Psoas muscle (tissue), 8 donors: Measurements from ENCODE around the gene OASL. TPM values are rescaled to one million over a fixed set of nuclear protein-coding genes. Genes with fewer than 3 reads are reported as not detected.

ENCODE experiments used
- ATAC-seq, 4 donors: fragments of 200-7000 bp; cut with Tn5 transposase; one replicate each; pipeline ENCODE4 v1.9.1; 2020; ENCODE audit warnings: moderate library complexity in 3 of 4, mild to moderate bottlenecking in 2 of 4
- DNase-seq, 2 donors: peaks; one replicate each; pipeline ENCODE4 v3.0.0-alpha.2; 2020
- H3K27ac ChIP-seq: fragments of 200-600 bp; one replicate; pipeline ENCODE4 v1.8.0; 2022
- H3K27me3 ChIP-seq, 3 donors: fragments of 200-600 bp in 1 of 3; one replicate each; pipeline versions ENCODE4 v1.6.1 to v1.8.0; 2013 to 2022; ENCODE audit warnings: low read length in 2 of 3, mild to moderate bottlenecking in 2 of 3, moderate library complexity in 1 of 3; ENCODE audit not compliant: insufficient read depth in 3 of 3
- H3K36me3 ChIP-seq, 2 donors: fragments of 200-600 bp in 1 of 2; one replicate each; pipeline versions ENCODE4 v1.6.1 to v1.8.0; 2013 to 2022; ENCODE audit warnings: low read depth in 1 of 2, mild to moderate bottlenecking in 1 of 2, moderate library complexity in 1 of 2; ENCODE audit not compliant: insufficient read depth in 1 of 2
- H3K4me1 ChIP-seq: fragments of 200-600 bp; one replicate; pipeline ENCODE4 v1.8.0; 2022
- H3K4me3 ChIP-seq: fragments of 200-600 bp; one replicate; pipeline ENCODE4 v1.8.0; 2022; ENCODE audit warnings: mild to moderate bottlenecking
- H3K9me3 ChIP-seq: fragments of 200-600 bp; one replicate; pipeline ENCODE4 v1.8.0; 2022
- WGBS, 3 donors: extraction: QIAGEN DNeasy Blood & Tissue Kit; methylation state at CpG; one replicate each; pipeline versions ENCODE4 v1.1.6 to v1.1.7; 2013; 5-methylcytosine and 5-hydroxymethylcytosine counted together
- intact Hi-C, 2 donors: fragments of 100-400 bp; cut with DNase I; formaldehyde crosslinking; loops; one replicate each; pipeline versions ENCODE4 v1.11.0 to v1.14.2; 2022
- polyA plus RNA-seq, 3 donors: library from polyadenylated mRNA; stranded (reverse); fragments of 200-250 nt; gene quantifications; one replicate each; pipeline ENCODE4 v1.2.3, GENCODE V29; 2013
- total RNA-seq, 4 donors: library from RNA; stranded (reverse); fragmentation: NEBNext Ultra II Directional in 2 of 4; extraction: Animal tissue kit (Norgen Biotek cat#: 25700) in 2 of 4; gene quantifications; one replicate each; pipeline versions ENCODE4 v1.2.1 to v1.2.4, GENCODE V29; 2021 to 2023
- TF ChIP-seq, protein P1 (sequence below): fragments of 200-600 bp; IDR thresholded peaks from one replicate; pipeline ENCODE4 v1.8.0; 2022; ENCODE audit warnings: antibody characterized with exemption
- donor health status: healthy with polysubstance abuse.
- donor health status: DM: no; HTN: no; CAD: no; lungs with moderate emphysema.
- donor health status: Bipolar disorder and iron deficiency.
- donor health status: healthy.
- donor health status: DM: yes; HTN: yes; CAD: no.
- donor health status: DM: no; HTN: no; CAD: no.
- donor health status: DM: no; HTN: no; CAD: no.
- donor health status: DM: yes; HTN: yes; CAD: no.

The OASL gene
- total and polyA plus RNA-seq, 7 donors, result 0.15 to 0.30 (median 0.28) TPM; not detected in 1

DNA sequence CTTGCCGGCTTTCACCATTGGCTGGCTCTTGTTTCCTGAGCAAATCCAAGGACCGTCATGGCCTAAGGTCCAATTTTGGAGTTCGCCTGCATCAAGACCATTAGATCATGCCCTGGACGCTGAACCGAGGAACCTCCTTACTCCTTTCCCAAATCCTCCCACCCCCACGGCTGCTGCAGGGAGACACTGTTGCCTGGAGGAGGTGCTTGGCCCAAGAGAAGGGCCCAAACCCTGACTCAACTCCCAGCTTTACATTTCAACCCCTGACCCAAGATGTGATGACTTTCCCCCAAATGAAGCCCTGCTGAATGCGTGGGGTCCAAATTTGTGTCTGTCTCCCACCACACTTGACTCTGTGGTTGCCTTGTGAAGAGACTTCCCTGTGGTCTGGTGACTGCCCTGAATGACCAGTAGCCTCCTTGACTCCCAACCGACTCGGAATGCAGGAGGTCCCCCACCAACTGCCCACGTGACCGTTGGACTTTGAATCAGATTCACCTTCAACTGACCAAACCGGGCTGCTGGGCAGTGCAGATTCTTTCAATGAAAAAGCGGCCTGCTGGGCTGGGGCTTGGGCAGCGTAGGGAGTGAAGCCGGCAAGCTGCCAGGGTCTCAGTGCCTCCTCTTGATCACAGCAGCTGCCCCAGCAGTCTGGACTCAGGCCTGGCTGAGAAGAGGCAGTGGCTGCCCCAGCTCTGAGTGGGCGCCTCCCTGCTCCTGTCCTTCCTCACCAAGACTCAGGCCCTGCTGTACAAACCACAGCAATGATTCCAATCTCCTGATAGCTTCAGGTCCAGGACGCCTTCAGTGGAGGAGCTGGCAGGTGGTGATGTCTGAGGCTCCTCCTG is 46.7 kb upstream of the OASL start:
- TF ChIP-seq, protein P1, sequence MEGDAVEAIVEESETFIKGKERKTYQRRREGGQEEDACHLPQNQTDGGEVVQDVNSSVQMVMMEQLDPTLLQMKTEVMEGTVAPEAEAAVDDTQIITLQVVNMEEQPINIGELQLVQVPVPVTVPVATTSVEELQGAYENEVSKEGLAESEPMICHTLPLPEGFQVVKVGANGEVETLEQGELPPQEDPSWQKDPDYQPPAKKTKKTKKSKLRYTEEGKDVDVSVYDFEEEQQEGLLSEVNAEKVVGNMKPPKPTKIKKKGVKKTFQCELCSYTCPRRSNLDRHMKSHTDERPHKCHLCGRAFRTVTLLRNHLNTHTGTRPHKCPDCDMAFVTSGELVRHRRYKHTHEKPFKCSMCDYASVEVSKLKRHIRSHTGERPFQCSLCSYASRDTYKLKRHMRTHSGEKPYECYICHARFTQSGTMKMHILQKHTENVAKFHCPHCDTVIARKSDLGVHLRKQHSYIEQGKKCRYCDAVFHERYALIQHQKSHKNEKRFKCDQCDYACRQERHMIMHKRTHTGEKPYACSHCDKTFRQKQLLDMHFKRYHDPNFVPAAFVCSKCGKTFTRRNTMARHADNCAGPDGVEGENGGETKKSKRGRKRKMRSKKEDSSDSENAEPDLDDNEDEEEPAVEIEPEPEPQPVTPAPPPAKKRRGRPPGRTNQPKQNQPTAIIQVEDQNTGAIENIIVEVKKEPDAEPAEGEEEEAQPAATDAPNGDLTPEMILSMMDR, result no peak
- Histone ChIP-seq H3K4me3 (no peak overlapping the region), H3K4me1 (no peaks in the 10 kb centered on the region), H3K27ac (no peak overlapping the region), H3K27me3 (no peaks in the 10 kb centered on the region), H3K9me3 (no peaks in the 10 kb centered on the region), H3K36me3 (no peaks in the 10 kb centered on the region)
- intact Hi-C loops, result no loop called here
- 68 to 81% (median 80%) methylated on average over 17 of the region's 17 CpGs for WGBS, 3 donors
- ATAC-seq (no peak), DNase-seq (no peak)

DNA sequence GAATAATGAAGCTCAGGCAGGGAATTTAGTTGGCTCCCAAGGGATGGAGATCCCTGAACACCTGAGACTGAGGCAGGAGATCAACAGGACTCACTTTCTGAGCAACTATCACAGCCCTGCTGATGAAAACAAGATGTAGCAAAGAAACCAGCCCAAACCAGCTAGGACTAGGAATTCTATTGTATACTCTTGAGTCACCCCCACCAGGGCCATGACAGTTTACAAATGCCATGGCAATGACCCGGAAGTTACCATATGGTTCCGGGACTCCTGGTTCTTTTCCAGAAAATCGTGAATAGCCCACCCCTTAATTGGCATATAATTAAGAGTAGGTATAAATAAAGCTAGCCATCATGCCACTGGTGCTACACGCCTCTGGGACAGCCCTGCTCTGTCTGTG is 46.0 kb upstream of the OASL start:
- intact Hi-C loops, result no loop called here
- WGBS, 3 donors, result 75 to 84% (median 79%) methylated on average over 4 of the region's 4 CpGs

DNA sequence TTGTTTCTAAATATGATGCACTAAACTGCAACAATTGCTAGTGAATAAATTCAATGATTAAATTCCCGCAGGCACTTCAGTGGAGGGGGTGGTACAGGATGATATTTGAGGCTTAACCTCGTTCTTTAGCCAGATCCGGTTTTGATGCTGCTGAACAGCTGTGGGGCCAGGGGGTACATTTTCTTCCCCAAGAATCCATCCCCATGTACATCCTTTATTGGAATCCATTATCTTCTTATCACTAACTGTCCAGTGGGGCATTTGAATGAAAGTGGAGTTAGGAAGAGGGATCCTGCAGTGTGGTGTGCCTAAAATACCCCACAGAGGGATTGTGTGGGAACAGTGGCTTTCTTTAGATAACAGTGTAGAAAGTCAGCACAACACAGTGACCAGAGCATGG is 45.2 kb upstream of the OASL start:
- TF ChIP-seq, protein P1, result no peak
- Histone ChIP-seq H3K27me3 (no peaks in the 10 kb centered on the region), H3K36me3 (no peaks in the 10 kb centered on the region), H3K27ac (no peak overlapping the region), H3K9me3 (no peaks in the 10 kb centered on the region), H3K4me1 (no peaks in the 10 kb centered on the region), H3K4me3 (no peak overlapping the region)
- WGBS, 3 donors, result 42 to 60% (median 45%) methylated on average over 3 of the region's 3 CpGs
- intact Hi-C loops, result no loop called here
- ATAC-seq (no peak), DNase-seq (no peak)

More for the DNA sequence above, 46.0 kb upstream of the OASL start:
- Histone ChIP-seq H3K4me3 (no peak overlapping the region), H3K27ac (no peak overlapping the region), H3K27me3 (no peaks in the 10 kb centered on the region), H3K9me3 (no peaks in the 10 kb centered on the region), H3K36me3 (no peaks in the 10 kb centered on the region), H3K4me1 (no peaks in the 10 kb centered on the region)
- DNase-seq, result no peak
- ATAC-seq, result no peak
- TF ChIP-seq, protein P1, result no peak

- 96 to 100% (median 100%) methylated on average over 2 of the region's 2 CpGs for WGBS, 3 donors
- no peak overlapping the region for H3K27ac ChIP-seq
- TF ChIP-seq, protein P1, result no peak
- no peaks in the 10 kb centered on the region for H3K27me3 ChIP-seq
- H3K4me3 ChIP-seq, result no peak overlapping the region
- H3K36me3 ChIP-seq, result no peaks in the 10 kb centered on the region
- no peak for ATAC-seq
- H3K9me3 ChIP-seq, result no peaks in the 10 kb centered on the region
- no peaks in the 10 kb centered on the region for H3K4me1 ChIP-seq
- intact Hi-C loops, result no loop called here
- no peak for DNase-seq
These were observed 41.9 kb upstream of the OASL start for GRCh38 chr12:121080909-121081308.
